ENCODE results near the gene MAPRE2.

MAPRE2 gene

DNA sequence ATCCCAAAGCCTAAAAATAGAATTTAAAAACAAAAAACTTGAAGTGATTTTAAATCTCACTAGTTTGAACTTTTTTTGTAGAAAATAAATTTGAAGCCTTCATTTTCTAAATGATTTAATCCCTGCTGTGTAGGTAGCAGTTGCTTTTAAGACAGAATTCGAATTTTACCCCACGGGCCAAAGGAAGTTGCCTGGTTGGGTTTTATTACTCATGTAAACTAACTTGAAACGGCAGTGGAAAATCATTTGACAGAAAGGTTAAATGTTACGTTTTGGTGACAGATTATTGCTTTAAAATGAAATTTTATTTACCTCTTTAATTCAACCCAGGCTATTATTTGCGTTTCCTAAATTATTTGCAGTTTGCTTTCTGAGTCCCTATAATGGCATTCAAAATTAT, 2.0 kb downstream of the MAPRE2 start:
- Histone ChIP-seq H3K27ac (no peak overlapping the region), H3K9me3 (ENCODE audit: severe bottlenecking) (no peaks in the 10 kb centered on the region), H3K27me3 (ENCODE audit: insufficient read depth, low read depth, severe bottlenecking) (no peaks in the 10 kb centered on the region), H3K4me3 (ENCODE audit: low read depth, low read length) (no peak overlapping the region), H3K36me3 (no peaks in the 10 kb centered on the region)
- TF ChIP-seq, protein P1, sequence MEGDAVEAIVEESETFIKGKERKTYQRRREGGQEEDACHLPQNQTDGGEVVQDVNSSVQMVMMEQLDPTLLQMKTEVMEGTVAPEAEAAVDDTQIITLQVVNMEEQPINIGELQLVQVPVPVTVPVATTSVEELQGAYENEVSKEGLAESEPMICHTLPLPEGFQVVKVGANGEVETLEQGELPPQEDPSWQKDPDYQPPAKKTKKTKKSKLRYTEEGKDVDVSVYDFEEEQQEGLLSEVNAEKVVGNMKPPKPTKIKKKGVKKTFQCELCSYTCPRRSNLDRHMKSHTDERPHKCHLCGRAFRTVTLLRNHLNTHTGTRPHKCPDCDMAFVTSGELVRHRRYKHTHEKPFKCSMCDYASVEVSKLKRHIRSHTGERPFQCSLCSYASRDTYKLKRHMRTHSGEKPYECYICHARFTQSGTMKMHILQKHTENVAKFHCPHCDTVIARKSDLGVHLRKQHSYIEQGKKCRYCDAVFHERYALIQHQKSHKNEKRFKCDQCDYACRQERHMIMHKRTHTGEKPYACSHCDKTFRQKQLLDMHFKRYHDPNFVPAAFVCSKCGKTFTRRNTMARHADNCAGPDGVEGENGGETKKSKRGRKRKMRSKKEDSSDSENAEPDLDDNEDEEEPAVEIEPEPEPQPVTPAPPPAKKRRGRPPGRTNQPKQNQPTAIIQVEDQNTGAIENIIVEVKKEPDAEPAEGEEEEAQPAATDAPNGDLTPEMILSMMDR (IDR thresholded peaks at IDR 0.05; ENCODE audit: low read depth, low read length) = no peak
- no peak for DNase-seq

GRCh38 chr18:35045121-35045520, 3.9 kb downstream of the MAPRE2 start:
- Histone ChIP-seq H3K27me3 (ENCODE audit: insufficient read depth, low read depth, severe bottlenecking) (no peaks in the 10 kb centered on the region), H3K9me3 (ENCODE audit: severe bottlenecking) (no peaks in the 10 kb centered on the region), H3K27ac (no peak overlapping the region), H3K4me3 (ENCODE audit: low read depth, low read length) (no peak overlapping the region), H3K36me3 (no peaks in the 10 kb centered on the region)
- TF ChIP-seq, protein P1 (IDR thresholded peaks at IDR 0.05; ENCODE audit: low read depth, low read length) = no peak
- no peak for DNase-seq

DNA sequence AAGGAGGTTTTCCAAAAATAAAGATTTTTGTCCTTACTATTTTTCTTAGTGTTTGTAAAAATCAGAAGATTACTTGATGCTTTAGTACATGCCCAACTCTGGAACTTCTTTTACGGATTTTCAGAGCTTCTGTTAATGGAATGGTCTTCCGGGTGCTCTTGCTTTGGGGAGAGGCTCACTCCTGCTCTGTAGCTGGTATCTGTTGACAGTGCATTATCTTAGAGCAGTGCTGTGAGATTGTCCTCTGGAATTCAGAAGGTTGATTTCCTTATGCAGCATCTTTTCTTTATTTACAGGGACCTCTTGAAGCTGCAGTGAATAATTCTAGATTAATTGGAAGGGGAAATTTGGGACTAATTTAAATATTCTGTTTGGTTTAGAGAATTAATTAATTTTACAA, 4.6 kb downstream of the MAPRE2 start:
- H3K9me3 ChIP-seq (ENCODE audit: severe bottlenecking) = no peaks in the 10 kb centered on the region
- no peaks in the 10 kb centered on the region for H3K36me3 ChIP-seq
- TF ChIP-seq, protein P1 (IDR thresholded peaks at IDR 0.05; ENCODE audit: low read depth, low read length) = no peak
- DNase-seq = no peak
- H3K27me3 ChIP-seq (ENCODE audit: insufficient read depth, low read depth, severe bottlenecking) = no peaks in the 10 kb centered on the region
- no peak overlapping the region for H3K27ac ChIP-seq
- H3K4me3 ChIP-seq (ENCODE audit: low read depth, low read length) = no peak overlapping the region

GRCh38 chr18:35047697-35048292, 6.6 kb downstream of the MAPRE2 start:
- Histone ChIP-seq H3K4me3 (ENCODE audit: low read depth, low read length) (no peak overlapping the region), H3K9me3 (ENCODE audit: severe bottlenecking) (no peaks in the 10 kb centered on the region), H3K27ac (no peak overlapping the region), H3K27me3 (ENCODE audit: insufficient read depth, low read depth, severe bottlenecking) (no peaks in the 10 kb centered on the region), H3K36me3 (no peaks in the 10 kb centered on the region)
- TF ChIP-seq, protein P1 (IDR thresholded peaks at IDR 0.05; ENCODE audit: low read depth, low read length) = no peak
- DNase-seq = no peak

GRCh38 chr18:35049111-35050027, 8.2 kb downstream of the MAPRE2 start:
- H3K27ac ChIP-seq = no peak overlapping the region
- no peaks in the 10 kb centered on the region for H3K9me3 ChIP-seq (ENCODE audit: severe bottlenecking)
- no peak overlapping the region for H3K4me3 ChIP-seq (ENCODE audit: low read depth, low read length)
- DNase-seq = no peak
- TF ChIP-seq, protein P1 (IDR thresholded peaks at IDR 0.05; ENCODE audit: low read depth, low read length) = no peak
- no peaks in the 10 kb centered on the region for H3K27me3 ChIP-seq (ENCODE audit: insufficient read depth, low read depth, severe bottlenecking)
- no peaks in the 10 kb centered on the region for H3K36me3 ChIP-seq
